ENCODE measurements around the gene DNMBP.
"Not testable (repeated sequence)": the region's sequence is repeated elsewhere in the genome, so short reads cannot be mapped to it uniquely, and the experiment has no call there.

Gene DNMBP

GRCh38 chr10:100033766-100034418 is 24.1 kb upstream of the DNMBP start:
- Mint-ChIP-seq H3K36me3 (no peaks in the 10 kb centered on the region), H3K9me3 (no peaks in the 10 kb centered on the region), H3K27me3 (peaks cover 0 to 6% of the 10 kb centered on the region in 2 donors), H3K4me3 (no peak overlapping the region), H3K4me1 (peaks cover 7 to 11% of the 10 kb centered on the region in 2 donors), H3K27ac (peak overlapping the region; percentile 37)
- ATAC-seq (replicated peaks) (no peak), DNase-seq (no peak)

- Mint-ChIP-seq H3K4me1 (no peaks in the 10 kb centered on the region), H3K9me3 (peaks cover 5 to 6% of the 10 kb centered on the region in 2 donors), H3K27ac (no peak overlapping the region), H3K36me3 (peaks cover 5 to 6% of the 10 kb centered on the region in 2 donors), H3K27me3 (no peaks in the 10 kb centered on the region), H3K4me3 (no peak overlapping the region)
- DNase-seq (no peak), ATAC-seq (replicated peaks) (no peak)
Measured at GRCh38 chr10:100027416-100027815, 17.7 kb upstream of the DNMBP start.

- Mint-ChIP-seq H3K27ac (no peak overlapping the region), H3K36me3 (peaks cover 5 to 6% of the 10 kb centered on the region in 2 donors), H3K4me3 (no peak overlapping the region), H3K27me3 (no peaks in the 10 kb centered on the region), H3K9me3 (peaks cover 5 to 6% of the 10 kb centered on the region in 2 donors), H3K4me1 (peaks cover under 1 to 6% of the 10 kb centered on the region in 2 donors)
- ATAC-seq (replicated peaks) (no peak), DNase-seq (no peak)
Measured at GRCh38 chr10:100025576-100025975, 15.8 kb upstream of the DNMBP start.

- ATAC-seq (replicated peaks), result no peak
- Mint-ChIP-seq H3K27ac (no peak overlapping the region), H3K36me3 (peaks cover 5 to 6% of the 10 kb centered on the region in 2 donors), H3K27me3 (no peaks in the 10 kb centered on the region), H3K4me1 (peaks cover 7 to 14% of the 10 kb centered on the region in 2 donors), H3K4me3 (no peak overlapping the region), H3K9me3 (peaks cover 5 to 6% of the 10 kb centered on the region in 2 donors)
- no peak for DNase-seq
Measured at GRCh38 chr10:100024748-100025147, 15.0 kb upstream of the DNMBP start.

DNA sequence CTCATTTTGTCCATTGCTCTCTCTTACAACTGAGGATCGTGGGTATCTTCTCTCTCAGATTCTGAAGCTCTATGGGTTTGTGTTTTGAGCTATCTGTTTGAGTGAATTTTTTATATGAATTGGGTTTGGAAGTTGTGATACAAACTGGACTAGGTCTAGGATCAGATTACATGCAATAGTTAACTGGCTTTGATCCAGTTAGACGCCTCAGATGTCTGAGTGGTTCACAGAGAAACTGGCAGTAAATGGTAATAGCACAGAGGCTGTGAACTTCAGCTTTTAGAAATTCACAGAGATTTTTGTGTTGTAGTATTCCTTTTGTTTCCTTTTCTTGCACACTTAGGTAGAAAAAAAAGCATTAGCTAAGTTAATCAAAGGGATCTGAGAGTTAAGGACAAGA is 12.7 kb upstream of the DNMBP start:
- no peak overlapping the region for H3K4me3 Mint-ChIP-seq
- H3K27me3 Mint-ChIP-seq, result no peaks in the 10 kb centered on the region
- H3K4me1 Mint-ChIP-seq, result peaks cover 7 to 14% of the 10 kb centered on the region in 2 donors
- DNase-seq, result no peak
- no peaks in the 10 kb centered on the region for H3K36me3 Mint-ChIP-seq
- ATAC-seq (replicated peaks), result no peak
- H3K9me3 Mint-ChIP-seq, result no peaks in the 10 kb centered on the region
- H3K27ac Mint-ChIP-seq, result no peak overlapping the region

- DNase-seq, result no peak
- Mint-ChIP-seq H3K36me3 (no peaks in the 10 kb centered on the region), H3K27me3 (no peaks in the 10 kb centered on the region), H3K9me3 (no peaks in the 10 kb centered on the region), H3K4me1 (peaks cover 7 to 14% of the 10 kb centered on the region in 2 donors), H3K27ac (no peak overlapping the region), H3K4me3 (peak overlapping the region in 1 of 2 donors; percentile 46)
- peak in 1 of 2 donors; percentile 37 for ATAC-seq (replicated peaks)
Measured at GRCh38 chr10:100021322-100021721, 11.6 kb upstream of the DNMBP start.

DNA sequence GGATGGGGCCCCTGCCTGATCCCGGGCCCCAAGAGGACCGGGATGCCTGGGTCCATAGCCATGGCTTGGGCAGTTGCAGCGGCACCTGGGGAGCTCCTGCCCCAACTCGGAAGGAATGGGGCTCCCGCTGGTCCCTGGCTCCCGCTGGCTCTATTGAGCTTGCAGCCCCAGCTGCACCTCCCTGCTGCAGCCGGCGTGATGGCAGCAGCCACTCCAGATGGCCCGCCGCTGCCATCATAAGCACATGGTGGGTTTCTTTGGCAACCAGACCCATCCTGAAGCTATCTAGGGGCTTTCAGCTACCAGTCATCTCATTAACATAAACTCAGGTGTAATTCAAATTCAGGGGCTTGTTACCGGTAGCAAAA is 11.1 kb upstream of the DNMBP start:
- no peak overlapping the region for H3K27ac Mint-ChIP-seq
- ATAC-seq (replicated peaks) (no peak), DNase-seq (no peak)
- no peaks in the 10 kb centered on the region for H3K27me3 Mint-ChIP-seq
- H3K36me3 Mint-ChIP-seq, result no peaks in the 10 kb centered on the region
- no peak overlapping the region for H3K4me3 Mint-ChIP-seq
- H3K9me3 Mint-ChIP-seq, result no peaks in the 10 kb centered on the region
- H3K4me1 Mint-ChIP-seq, result peaks cover 7 to 14% of the 10 kb centered on the region in 2 donors

- Mint-ChIP-seq H3K4me3 (no peak overlapping the region), H3K36me3 (no peaks in the 10 kb centered on the region), H3K27me3 (no peaks in the 10 kb centered on the region), H3K9me3 (no peaks in the 10 kb centered on the region), H3K4me1 (peaks cover 9 to 20% of the 10 kb centered on the region in 2 donors), H3K27ac (no peak overlapping the region)
- ATAC-seq (replicated peaks) (peak; percentile 85 to 91), DNase-seq (no peak)
Measured at GRCh38 chr10:100020142-100020885, 10.6 kb upstream of the DNMBP start.

DNA sequence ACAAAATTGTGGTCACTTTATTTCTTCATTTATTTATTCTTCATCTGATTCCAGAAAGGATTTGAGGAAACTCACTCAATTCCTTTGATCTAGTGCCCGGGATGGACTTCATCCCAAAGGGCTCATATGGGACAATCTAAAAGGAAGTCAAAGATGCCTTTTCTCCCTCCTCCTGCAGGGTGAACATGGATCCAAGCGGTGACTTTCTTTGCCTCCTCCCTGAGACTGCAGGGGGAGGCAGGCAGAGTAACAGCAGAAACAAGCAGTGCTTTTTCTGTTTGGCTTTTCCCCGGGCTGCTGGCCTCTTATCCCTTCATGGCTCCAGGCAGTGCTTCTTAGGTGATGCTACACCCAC is 10.0 kb upstream of the DNMBP start:
- H3K4me1 Mint-ChIP-seq, result peaks cover 11 to 24% of the 10 kb centered on the region in 2 donors
- no peak for DNase-seq
- H3K27ac Mint-ChIP-seq, result no peak overlapping the region
- no peaks in the 10 kb centered on the region for H3K36me3 Mint-ChIP-seq
- H3K4me3 Mint-ChIP-seq, result no peak overlapping the region
- H3K9me3 Mint-ChIP-seq, result no peaks in the 10 kb centered on the region
- ATAC-seq (replicated peaks), result no peak
- no peaks in the 10 kb centered on the region for H3K27me3 Mint-ChIP-seq

- Mint-ChIP-seq H3K27me3 (no peaks in the 10 kb centered on the region), H3K9me3 (no peaks in the 10 kb centered on the region), H3K4me3 (peak overlapping the region; percentile 69 to 76), H3K36me3 (no peaks in the 10 kb centered on the region), H3K4me1 (peaks cover 25 to 43% of the 10 kb centered on the region in 2 donors), H3K27ac (peak overlapping the region; percentile 95)
- peak; percentile 78 to 79 for ATAC-seq (replicated peaks)
- DNase-seq, result peak; percentile 47
Measured at GRCh38 chr10:100014071-100014762, 4.5 kb upstream of the DNMBP start.

GRCh38 chr10:100013621-100014020 is 3.9 kb upstream of the DNMBP start:
- Mint-ChIP-seq H3K9me3 (no peaks in the 10 kb centered on the region), H3K36me3 (no peaks in the 10 kb centered on the region), H3K27ac (peak overlapping the region; percentile 95), H3K27me3 (no peaks in the 10 kb centered on the region), H3K4me3 (no peak overlapping the region), H3K4me1 (peaks cover 28 to 47% of the 10 kb centered on the region in 2 donors)
- DNase-seq (no peak), ATAC-seq (replicated peaks) (no peak)

DNA sequence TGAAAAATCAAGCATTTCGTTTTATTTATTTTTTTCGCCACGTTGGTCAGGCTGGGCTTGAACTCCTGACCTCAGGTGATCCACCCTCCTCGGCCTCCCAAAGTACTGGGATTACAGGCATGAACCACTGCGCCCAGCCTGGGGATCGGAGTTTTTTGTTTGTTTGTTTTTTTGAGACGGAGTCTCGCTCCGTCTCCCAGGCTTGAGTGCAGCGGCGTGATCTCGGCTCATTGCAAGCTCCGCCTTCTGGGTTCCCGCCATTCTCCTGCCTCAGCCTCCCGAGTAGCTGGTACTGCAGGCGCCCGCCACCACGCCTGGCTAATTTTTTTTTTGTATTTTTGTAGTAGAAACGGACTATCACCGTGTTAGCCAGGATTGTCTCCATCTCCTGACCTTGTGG is 2.2 kb upstream of the DNMBP start:
- not testable (repeated sequence) for ATAC-seq (replicated peaks); H3K9me3 Mint-ChIP-seq; H3K27me3 Mint-ChIP-seq; H3K27ac Mint-ChIP-seq; DNase-seq; H3K36me3 Mint-ChIP-seq; H3K4me3 Mint-ChIP-seq
- peaks cover 38 to 63% of the 10 kb centered on the region in 2 donors for H3K4me1 Mint-ChIP-seq

DNA sequence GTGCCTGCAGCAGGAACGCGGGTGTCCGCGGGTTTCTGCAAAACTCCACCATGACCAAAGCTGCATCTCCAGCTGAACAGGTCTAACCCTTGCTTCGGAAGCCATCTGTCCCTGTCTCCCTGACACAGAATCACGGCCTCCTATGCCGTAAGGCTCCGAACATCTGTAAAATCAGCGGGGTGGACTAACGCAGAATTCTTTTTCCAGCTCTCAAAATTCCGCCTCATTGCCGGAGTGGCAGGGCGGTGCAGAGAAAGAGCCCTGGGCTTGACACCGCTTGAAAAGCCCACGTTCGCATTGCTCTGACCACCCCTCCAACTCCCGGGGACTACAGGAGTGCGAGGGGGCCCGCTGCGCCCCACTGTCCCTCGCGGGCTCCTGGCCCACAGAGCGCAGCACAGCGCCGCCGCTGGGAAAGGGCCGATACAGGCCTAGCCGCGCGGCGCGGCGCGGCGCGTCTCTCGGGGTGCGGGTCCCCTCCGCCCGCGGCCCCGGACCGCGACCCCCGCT is 409 bp downstream of the DNMBP start:
- H3K4me1 Mint-ChIP-seq, result peaks cover 50 to 72% of the 10 kb centered on the region in 2 donors
- H3K27me3 Mint-ChIP-seq, result no peaks in the 10 kb centered on the region
- H3K36me3 Mint-ChIP-seq, result peaks cover 0 to 1% of the 10 kb centered on the region in 2 donors
- no peaks in the 10 kb centered on the region for H3K9me3 Mint-ChIP-seq
- H3K27ac Mint-ChIP-seq, result peak overlapping the region; percentile 82
- DNase-seq (no peak), ATAC-seq (replicated peaks) (peak; percentile 63 to 67)
- peak overlapping the region; percentile 94 to 96 for H3K4me3 Mint-ChIP-seq

DNA sequence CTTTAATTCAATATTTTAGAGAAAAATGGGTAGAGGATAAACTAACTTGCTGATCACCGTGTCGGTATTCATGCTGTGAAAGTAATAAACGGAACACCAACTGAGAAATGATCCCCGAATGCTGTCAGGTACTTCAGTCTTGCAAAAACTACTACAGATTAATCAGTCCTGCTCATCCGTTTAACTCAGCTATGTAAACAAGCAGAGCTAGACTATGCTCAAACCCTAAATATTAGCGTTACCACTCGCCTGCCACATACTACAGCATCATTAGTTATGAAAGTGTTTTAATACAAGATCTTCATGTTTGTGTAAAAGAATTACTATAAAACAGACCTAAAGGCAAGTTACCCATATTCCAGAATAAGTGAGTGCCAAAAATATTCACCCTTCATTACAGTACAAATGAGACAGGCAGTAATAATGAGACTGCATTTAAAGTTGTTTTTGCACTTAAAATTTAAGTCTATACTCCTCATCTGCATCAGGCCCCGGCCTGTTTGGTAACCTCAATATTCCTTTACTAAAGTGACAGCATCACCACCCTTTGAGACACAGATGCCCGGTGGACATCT is 952 bp downstream of the DNMBP start:
- DNase-seq, result no peak
- Mint-ChIP-seq H3K4me3 (peak overlapping the region; percentile 94 to 96), H3K27me3 (no peaks in the 10 kb centered on the region), H3K27ac (peak overlapping the region; percentile 82), H3K36me3 (peaks cover 0 to 1% of the 10 kb centered on the region in 2 donors), H3K9me3 (no peaks in the 10 kb centered on the region), H3K4me1 (peaks cover 44 to 67% of the 10 kb centered on the region in 2 donors)
- ATAC-seq (replicated peaks), result no peak

All from stimulated activated naive B cell treated with anti-CD40 and anti-IgM and Interleukin-4, amounts not matched to agents 10 μg/mL and 1 μg/mL and 100 μg/mL, for 72 hours (primary cell).